NCI-H345 treated with DMSO at 0.1 percent for 48 hours (cell line): Measurements from ENCODE around the gene LCE3A.

Source experiments
- DNase-seq: peaks from one replicate; lab custom pipeline; 2025; ENCODE audit not compliant: unreplicated experiment; lab: John Stamatoyannopoulos, UW

LCE3A gene

DNA sequence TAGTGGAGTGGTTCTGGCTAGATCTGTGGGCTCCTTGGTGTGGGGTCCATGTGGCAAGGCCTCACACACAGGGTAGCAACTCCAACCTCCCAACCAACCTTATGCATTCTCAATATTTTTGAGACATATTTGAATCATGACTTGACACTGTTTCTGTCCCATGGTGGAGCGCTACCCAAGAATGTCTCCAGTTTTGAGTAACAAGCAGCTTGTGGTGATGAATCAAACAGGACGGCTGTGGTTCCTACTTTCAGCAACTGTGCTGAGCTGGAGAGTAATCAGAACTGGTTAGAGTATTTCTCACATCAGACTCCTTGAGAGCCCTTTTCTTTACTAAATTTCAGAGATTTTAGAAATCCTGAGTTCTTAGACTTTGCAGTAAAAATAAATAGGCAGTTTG is 45.7 kb downstream of the LCE3A start:
- no peak for DNase-seq
